HG03175 (cell line): ENCODE data around the gene CAMTA1.

ENCODE experiments used
- ATAC-seq: cut with Tn5 transposase; IDR thresholded peaks from one replicate; pipeline ENCODE4 v1.9.1; 2021; ENCODE audit warnings: mild to moderate bottlenecking, moderate library complexity; ENCODE audit not compliant: unreplicated experiment

CAMTA1 gene

DNA sequence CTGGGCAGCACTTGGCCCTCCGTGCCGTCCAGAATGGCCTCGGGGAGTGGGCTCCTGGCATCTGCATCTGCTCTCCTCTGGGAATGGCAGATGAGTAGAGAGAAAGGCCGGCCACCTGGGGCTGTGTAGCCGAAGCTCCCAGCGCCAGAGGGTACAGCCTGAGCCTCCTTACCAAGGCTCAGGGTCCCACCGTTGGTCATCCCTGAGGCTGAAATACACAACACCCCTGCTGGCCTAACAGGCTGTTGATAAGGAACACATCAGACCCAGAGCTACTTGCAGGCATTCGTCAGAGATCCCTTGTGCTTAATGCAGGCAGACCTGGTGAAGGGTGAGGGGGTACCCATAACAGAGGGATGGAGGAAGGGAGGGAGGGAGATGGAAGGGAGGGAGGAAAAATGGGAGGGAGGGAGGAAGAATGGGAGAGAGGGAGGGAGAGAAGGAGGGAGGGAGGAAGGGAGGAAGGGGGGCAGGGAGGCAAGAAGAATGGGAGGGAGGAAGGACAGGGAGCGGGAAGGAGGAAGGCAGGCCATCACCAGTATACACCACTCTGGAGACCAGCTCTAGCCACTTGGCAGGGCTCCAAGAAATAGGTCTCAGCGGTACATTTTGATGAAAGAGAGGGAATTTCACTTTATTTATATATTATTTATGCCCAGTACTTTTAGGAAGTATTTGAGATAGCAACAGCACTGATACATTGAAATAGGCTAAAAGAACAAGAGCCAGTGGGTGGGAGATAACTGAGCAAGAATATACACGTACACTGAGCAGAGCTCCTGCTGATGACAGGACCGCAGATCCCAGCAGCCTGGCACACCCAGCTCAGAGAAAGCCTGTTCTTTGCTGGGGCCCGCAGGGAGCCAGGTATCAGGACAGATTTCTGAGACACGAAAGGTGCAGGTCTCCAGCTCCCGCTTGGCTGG, 670.8 kb downstream of the CAMTA1 start:
- no peak for ATAC-seq

DNA sequence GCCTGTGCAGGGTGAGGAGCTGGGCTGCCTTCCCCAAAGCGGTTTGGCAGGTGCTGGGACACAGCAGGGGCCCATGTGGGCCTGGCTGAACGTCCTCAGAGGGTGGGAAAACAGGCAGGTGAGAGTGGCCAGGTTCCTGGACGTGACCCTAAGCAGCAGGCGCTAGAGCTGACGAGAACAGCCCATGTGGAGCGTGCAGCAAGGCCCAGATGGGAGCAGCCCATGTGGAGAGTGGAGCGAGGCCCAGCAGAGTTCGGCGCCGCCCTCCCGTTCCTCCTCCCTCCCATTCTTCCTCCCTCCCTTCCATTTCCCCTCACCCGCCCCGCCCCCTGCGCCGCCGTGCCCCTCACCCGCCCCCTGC, 671.4 kb downstream of the CAMTA1 start:
- no peak for ATAC-seq

DNA sequence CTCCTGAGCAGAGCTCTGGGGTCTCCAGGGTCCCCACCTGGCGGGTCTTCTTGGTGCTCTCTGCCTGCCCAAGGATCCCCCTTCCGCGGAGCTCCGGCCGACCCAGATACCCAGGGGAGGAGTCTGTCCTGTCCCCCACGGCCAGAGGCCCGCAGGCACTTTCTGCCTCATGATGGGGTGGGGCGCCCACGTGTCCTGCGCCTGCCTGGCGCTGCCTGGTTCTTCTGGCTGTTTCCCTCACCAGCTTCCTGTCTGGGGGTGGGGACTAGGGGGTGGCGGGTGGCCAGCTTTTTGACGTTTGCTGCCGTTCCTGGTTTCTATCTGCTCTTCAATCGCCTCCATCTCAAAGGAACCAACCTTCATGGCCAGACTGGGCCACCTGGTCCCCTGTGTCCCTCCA, 672.6 kb downstream of the CAMTA1 start:
- ATAC-seq = no peak

DNA sequence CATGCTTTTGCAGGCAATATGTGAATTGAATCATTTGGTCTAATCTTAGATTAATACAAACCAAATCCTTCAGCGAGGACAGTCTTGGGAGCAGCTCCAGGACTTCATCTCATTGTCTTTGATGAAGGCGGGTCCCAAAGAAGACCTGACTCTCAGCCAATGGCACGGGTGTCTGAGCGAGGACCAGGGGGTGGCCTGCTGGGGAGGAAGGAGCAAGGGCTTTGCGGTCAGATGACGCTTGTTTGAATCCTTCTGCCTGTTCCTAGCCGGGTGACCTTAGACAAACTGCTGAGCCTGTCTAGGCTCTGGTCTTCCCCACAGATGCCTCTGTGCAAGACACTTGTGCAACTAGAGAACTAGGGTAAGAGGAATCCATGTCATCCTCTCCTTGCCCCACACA, 673.7 kb downstream of the CAMTA1 start:
- no peak for ATAC-seq

DNA sequence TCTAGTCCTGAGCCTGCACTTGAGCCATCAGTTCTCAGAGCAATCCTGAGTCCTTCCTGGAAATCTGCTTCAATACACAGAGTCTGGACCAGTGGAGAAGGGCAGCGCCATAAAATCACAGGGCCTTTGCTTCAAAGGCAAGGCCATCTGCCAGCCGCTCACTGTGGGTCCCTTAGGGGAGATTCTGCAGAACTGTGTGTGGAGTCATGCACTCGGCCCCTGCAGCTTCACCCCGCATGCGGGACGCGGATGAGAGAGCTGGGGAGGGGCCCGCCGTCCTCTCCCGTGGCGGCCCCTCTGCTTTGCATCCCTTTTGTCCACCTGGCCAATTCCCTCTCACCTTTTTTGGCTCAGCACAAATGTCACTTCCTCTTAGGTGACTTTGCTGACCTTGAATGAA, 674.7 kb downstream of the CAMTA1 start:
- ATAC-seq = no peak

DNA sequence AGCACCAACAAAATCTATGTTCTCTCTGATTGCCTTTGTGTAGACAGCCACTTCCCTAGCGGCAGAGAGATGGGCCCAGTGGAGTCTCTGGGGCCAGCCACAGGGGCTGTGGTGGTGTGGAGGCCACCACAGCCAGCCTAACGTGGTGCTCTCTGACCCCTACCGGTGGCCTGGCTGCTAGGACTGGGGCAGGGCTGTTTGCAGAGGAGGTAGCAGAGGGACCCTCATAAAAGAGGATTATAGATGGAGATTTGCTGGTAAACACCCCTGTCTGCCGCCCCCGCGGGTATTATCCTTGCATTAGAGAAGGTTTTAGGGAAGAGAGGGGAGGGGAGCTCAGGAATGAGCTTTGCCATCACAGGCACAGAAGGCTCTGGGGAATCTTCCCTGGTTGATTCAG, 675.6 kb downstream of the CAMTA1 start:
- no peak for ATAC-seq

DNA sequence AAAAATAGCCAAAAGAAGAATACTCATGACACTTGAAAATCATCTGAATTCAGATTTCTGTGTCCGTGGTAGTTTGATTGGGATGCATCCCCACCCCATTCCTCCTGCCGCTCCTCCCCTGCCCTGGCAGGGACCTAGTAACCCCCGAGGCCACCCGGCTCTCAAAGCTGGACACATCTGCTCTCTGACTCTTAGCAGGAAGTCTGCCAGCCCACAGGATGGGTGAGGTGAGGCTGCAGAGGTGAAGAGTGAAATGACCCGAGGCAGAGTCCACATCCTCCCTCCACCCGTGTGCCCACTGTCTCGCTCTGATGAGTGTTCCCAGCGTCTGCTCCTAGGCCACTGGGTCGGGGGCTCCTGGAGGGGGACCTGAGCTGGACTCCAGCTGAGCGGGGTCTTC, 677.4 kb downstream of the CAMTA1 start:
- no peak for ATAC-seq

DNA sequence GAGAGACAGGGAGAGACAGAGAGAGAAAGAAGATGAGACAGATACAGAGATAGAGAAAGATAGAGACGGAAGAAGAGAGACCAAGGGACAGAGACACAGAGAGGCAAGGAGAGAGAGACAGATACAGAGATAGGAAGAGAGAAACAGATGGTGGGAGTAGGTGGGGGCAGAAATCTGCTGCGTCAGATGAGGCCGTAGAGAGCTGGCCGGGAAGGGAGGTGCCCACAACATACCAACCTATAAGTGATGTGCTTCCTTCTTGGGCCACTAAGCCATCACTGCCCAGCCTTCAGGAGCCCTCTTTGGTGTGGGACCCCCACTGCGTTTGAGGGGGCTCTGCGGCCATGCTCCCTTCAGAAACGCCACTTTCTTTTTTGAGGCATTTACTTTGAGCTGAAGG, 678.3 kb downstream of the CAMTA1 start:
- ATAC-seq = no peak

DNA sequence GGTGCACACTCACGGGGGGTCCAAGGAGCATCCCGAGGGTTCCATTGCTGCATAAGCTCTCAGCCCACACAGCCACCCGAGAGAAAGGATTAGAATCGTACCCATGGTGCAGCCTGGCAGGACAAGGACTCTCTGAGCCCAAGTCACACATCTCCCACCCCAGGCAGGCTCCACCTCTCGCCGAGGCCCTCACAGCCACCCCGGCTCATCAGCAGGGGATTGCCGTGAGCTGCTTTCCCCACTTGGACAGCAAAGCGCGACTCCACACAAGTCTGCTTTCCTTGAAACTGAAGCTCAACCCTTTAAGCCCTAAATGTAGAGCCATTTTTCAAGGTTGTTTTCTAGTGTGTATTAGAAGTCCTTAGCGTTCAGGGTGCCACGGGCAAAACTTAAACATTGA, 679.5 kb downstream of the CAMTA1 start:
- no peak for ATAC-seq

DNA sequence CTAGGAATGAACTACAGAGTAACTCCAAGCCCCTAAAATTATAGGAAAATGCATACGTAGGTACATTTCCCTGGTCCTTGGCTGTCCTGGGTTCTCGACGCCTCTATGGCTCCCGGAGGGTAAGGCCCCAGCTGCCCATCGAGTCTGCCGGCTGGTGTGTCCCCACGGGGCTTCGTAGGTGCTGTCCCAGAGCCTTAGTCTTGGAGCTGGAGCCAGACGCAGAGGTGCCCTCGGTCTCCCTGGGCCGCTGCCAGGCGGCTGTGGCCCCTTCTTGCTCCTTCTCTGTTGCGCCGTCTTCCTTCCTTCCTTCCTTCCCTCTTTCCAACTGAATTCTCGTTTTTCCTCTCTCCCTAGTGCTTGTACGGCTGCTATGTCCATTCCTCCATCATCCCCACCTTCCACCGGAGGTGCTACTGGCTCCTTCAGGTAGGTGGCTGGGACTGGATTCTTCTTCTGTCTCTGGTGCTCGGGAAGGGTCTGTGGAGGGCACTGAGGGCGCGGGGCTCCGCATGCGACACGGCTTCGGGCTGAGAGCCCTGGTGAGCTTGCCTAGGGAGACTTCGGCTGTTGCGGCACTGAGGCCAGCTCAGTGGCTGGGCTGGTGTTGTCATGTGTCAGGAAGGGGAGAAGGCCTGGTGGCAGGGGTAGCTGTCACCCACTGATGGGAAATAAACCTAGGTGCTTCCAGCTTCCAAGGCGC, 682.4 kb downstream of the CAMTA1 start:
- no peak for ATAC-seq

DNA sequence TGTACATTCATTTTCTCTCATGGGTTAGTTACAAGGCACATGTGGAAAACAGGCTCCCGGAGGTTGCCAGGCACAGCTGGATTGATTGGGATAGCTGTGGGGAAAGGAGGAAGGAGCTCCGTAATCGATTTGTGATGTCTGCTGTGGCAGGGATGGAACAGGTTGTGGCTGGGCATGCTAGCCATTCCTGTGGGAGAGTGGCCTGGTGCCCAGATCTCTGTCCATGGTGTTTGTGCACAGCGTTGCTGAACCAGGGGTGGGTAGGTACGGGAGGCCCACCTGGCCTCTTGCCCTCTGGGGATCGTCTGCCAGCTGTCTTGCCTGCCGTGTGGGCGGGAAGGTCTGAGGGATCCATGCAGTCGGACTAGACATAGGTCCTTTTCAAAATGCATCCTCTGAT, 683.0 kb downstream of the CAMTA1 start:
- no peak for ATAC-seq

DNA sequence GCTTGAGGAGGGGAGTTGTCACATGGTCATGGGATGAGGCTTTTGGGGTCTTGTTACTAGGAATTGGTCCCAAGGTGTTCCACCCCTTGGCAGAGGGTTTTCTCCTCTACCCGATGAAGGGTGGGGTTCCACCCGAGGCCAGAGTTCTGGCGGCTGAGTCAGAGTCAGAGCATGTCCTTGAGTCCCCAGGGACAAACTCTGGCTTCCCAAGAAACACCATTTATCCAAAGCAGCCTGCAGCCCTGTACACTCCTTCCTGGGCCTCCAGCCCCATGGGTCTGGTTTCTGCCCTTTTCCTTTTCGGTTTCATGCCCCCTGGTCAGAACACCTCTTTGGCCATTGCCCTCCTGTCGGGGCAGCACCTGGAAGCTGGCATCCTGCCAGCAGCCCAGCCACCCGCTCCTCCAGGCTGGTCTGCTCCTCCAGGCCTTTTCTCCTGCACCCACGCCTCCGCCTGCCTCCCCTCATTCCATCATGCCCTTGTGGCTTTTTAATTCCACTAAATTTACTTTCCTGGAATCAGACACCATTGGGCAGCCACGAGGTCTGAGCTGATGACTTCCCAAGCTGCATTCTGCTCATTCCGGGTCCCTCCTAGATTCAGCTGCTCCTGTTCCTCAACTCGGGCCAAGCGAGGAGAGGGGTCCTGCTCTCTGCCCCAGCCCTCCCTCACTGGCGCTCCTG, 684.1 kb downstream of the CAMTA1 start:
- ATAC-seq = no peak

DNA sequence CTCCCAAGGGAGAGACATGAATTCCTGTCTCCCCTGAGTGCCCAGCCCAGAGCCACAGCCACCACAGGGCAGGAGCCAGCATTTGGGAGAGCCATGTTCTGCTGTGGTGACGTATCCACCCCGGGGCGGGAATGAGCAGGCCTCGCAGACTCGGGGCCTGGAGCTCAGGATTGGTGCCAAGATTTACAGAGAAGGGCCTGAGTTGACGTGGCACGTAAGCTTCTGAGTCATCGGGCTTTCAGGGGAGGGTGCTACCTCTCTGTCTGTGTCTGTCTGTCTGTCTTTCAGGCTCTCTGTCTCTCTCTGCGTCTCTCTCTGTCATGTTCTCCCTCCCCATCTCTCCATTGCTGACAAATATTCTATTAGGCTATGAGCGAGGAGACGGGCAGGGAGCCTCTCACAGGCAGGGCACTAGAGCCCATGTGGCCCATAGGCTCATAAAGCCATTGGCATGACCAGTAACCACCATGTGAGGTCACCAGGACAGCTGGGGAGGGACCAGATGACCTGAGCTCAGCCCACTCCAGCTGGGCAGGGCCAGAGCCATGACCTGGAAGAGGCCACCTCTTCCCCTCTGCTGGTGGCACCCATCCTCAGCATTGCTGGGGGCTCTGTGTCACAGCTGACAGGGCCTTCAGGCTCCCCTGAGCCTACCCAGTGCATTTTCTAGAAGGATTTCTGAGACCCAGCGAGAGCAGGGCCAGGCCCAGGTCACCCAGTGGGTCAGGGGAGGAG, 685.8 kb downstream of the CAMTA1 start:
- no peak for ATAC-seq

DNA sequence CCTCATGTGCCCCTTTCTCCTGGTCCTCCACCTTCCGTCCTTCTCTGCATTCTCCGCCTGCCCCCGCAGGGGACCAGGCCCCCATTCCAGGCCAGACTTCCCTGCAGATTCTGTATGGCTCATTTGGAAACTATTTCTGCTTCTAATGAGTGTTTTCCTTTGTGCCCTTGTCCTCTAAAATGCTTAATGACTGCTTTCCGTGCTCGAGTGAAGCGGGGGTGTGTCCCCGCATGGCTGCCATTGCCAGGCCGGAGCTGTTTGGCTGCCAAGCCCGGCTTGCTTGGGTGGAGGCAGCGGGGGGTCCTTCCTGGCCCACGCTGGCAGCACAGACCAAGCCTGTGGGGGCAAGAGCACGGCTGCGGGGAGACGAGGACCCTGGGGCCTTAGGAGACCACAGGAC, 686.6 kb downstream of the CAMTA1 start:
- no peak for ATAC-seq

DNA sequence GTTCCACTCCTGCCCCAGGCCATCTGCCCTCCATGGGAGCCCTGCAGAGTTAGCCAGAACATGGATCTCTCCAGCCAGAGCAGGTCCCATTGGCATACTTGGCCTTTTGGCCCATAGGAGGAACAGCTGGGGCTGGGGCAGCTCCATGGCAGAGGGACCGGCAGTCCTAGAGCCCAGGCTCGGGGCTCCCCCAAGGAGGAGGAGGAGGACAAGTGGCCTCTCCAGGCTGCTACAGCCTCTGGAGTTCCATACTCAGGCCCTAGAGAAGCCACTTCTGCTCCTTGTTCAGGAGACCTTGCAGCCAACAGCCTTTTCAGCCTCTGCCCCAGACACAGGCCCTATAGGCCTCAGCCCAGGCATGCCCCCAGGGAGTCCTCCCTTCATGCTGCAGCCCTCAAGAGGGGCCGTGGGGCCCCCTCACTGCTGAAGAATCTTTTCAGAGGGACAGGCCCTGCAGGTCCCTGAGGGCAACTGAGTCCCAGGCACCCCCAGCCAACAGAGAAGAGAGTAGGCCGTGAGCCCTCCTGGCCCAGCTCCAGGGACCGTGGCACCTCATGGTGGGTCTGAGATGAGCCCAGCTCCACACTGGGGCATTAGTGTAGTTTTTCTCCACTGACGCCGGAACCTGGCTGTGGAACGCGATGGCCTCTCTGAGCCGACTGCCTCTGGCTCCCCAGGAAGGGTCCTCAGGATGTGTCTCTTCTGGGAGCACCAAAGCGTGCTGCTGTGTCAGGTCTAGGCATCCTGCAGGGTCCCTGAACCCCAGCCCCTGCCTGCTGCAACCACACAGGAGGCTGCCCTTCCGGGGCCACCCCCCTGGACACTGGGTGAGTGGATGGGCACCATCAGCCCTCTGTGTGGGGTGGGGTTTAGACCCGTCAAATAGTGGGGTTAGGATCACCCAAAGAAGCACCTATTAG, 688.2 kb downstream of the CAMTA1 start:
- ATAC-seq = no peak

DNA sequence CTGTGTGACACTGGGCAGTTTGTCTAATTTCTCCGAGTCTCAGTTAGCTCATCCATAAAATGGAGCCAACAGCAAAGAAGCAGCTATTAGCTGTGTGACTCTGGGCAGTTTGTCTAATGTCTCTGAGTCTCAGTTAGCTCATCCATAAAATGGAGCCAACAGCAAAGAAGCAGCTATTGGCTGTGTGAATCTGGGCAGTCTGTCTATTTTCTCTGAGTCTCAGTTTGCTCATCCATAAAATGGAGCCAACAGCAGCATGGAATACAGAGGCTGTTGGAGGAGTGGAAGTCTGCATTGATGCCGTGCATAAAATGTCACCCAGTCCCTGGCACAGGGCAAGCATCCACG, 688.9 kb downstream of the CAMTA1 start:
- ATAC-seq = no peak

DNA sequence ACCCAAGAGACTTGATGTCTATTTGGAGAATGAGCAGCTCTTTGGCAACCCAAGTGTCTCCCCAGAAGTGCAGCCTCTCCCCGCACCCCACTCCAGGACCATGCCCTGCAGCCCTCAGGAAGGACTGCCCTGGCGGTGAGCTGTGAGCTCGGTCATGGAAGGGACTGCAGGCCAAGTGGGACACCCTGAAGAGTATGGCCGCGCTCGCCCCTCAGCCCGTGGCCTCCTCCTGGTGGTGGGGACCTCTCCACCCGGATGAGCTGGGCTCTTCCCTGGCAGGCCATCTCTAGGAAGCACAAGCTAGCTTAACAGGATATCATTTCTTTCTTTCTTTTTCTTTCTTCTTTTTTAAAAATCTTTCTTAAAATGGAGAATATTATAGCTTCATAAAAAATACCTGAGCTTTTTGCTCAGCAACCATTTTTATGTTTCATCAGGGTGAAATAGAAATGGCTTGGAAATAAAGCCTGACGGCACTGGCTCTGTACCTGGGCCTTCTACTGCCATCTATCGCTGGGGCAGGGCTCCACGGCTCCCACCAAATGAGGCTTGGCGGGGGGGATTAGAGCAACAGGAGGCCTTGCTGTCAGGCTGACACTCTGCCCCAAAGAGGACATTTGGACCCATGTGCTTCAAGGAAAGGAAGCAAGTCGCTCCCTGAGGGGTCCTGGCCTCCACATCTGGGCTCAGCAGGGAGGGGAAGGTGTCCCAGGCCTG, 689.7 kb downstream of the CAMTA1 start:
- no peak for ATAC-seq

DNA sequence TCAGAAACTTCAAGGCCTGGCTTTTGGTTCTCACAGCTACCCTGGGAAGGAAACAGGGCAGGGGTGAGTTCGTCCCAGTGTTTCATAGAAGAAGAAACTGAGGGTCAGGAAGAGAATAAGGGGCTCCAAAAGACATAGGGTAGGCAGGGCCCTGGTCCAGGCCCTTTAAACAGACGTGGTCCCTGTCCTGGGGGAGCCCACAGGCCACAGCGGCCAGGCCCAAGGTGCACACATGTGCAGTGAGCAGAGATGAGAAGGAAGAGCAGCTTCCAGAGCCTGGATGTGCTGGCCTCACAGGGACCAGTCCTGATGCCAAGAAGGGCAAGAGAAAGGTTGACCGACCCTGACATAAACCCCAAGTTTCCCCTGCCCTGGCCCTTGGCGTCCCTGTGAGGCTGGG, 690.4 kb downstream of the CAMTA1 start:
- ATAC-seq = no peak

DNA sequence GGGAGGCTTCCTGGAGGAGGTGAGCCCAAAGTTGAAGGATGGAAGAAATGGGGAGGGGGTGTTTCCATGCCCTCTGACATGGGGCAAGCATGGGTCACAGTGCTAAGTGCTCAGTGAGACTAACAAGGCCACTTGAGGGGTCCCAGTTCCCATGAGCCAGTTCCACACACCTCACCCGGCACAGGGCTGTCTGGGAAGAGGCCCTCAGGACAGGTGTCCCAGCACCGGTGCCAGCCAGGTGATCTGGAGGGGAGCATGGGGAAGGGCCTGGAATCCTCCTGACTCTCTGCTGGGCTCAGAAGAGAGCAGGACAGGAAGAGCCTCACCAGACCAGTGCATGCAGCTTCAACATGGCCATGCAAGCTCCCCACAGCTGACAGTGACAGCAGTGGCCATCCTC, 691.1 kb downstream of the CAMTA1 start:
- no peak for ATAC-seq
